Right renal cortex interstitium (tissue), 3 donors: ENCODE measurements around the gene S100P. TPM values are rescaled to one million over a fixed set of nuclear protein-coding genes. Genes with fewer than 3 reads are reported as not detected.

Source experiments
- DNase-seq, 3 donors: peaks; one replicate each; pipeline ENCODE4 v3.0.0-alpha.2; 2013; ENCODE audit warnings: low read depth in 3 of 3, low spot score in 2 of 3
- polyA plus RNA-seq, 3 donors: library from polyadenylated mRNA; unstranded; fragments of 120-200 nt; gene quantifications; one replicate each; pipeline ENCODE4 v1.2.1, GENCODE V29; 2013; ENCODE audit not compliant: insufficient read length in 3 of 3

Gene S100P
- polyA plus RNA-seq, 3 donors: 1.2 to 10.9 (median 5.0) TPM

DNA sequence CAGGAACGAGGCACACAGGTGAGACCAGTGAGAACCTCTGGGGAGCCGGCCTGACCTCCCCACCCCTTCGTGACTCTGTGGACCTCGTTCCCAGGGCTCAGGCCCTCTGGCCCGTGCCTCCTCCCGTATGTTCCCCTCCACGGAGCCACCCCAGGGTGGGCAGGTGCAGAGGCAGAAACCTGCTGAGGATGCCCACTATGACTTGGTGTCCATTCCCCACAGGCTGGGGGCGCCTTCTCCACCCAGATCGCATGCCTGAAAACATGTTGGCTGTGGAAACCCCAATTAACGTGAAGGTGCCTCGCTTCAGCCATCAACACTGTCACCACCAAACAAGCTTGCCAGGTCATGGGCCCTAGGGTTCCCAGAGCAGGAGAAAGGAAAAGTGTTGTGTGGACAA is 49.3 kb downstream of the S100P start:
- DNase-seq: no peak

Other genes with a start within 250 kb of the S100P start
- gene PPP2R2C, start 221.3 kb upstream of the S100P start, polyA plus RNA-seq: under 1 TPM; 0.22 to 0.62 (median 0.39) TPM
- gene MAN2B2, start 118.7 kb upstream of the S100P start, polyA plus RNA-seq: 10 to 100 TPM; 15.3 to 16.7 (median 15.6) TPM
- 100 to 1,000 TPM; 476 to 485 (median 482) TPM for gene MRFAP1, start 53.2 kb upstream of the S100P start, polyA plus RNA-seq
- gene MRFAP1L1, start 16.0 kb downstream of the S100P start, polyA plus RNA-seq: 100 to 1,000 TPM; 147 to 161 (median 159) TPM
- gene BLOC1S4, start 22.3 kb downstream of the S100P start, polyA plus RNA-seq: 10 to 100 TPM in 2 of 3 donors, 1 to 10 TPM in 1; 9.4 to 11.9 (median 11.8) TPM
- 10 to 100 TPM; 43.9 to 46.6 (median 45.8) TPM for gene KIAA0232, start 88.8 kb downstream of the S100P start, polyA plus RNA-seq
- gene TBC1D14, start 215.9 kb downstream of the S100P start, polyA plus RNA-seq: 10 to 100 TPM; 62.6 to 67.5 (median 62.6) TPM